Gastrocnemius medialis (tissue), 4 donors: ENCODE measurements around the gene BICD1. TPM values are rescaled to one million over a fixed set of nuclear protein-coding genes. Genes with fewer than 3 reads are reported as not detected.

Experiments
- ATAC-seq, 2 donors: fragments of 150-250 bp; one replicate each; pipeline ENCODE4 v1.9.1; 2016
- DNase-seq, 2 donors: peaks; one replicate each; pipeline ENCODE4 v3.0.0-alpha.2; 2019
- H3K27ac ChIP-seq, 4 donors: fragments of 200-600 bp; sonication (generic); 1 replicate in 1 of 4; 2 replicates in 3 of 4; pipeline ENCODE4 v1.5.1; 2016 to 2018; ENCODE audit warnings: mild to moderate bottlenecking in 2 of 4, moderate library complexity in 1 of 4
- H3K27me3 ChIP-seq, 3 donors: fragments of 200-600 bp; sonication (generic) in 2 of 3; 1 replicate in 1 of 3; 2 replicates in 2 of 3; pipeline versions ENCODE4 v1.5.1 to v1.6.0; 2016 to 2019; ENCODE audit warnings: mild to moderate bottlenecking in 1 of 3, moderate library complexity in 1 of 3
- H3K36me3 ChIP-seq, 2 donors: fragments of 200-600 bp; sonication (generic) in 1 of 2; one replicate each; pipeline ENCODE4 v1.5.1; 2017 to 2018
- H3K4me1 ChIP-seq, 2 donors: fragments of 200-600 bp; sonication (generic) in 1 of 2; one replicate each; pipeline ENCODE4 v1.5.1; 2016 to 2017; ENCODE audit warnings: mild to moderate bottlenecking in 2 of 2
- H3K4me3 ChIP-seq, 4 donors: fragments of 200-600 bp; sonication (generic) in 3 of 4; 1 replicate in 1 of 4; 2 replicates in 3 of 4; pipeline ENCODE4 v1.5.1; 2016 to 2019; ENCODE audit warnings: mild to moderate bottlenecking in 2 of 4
- H3K9me3 ChIP-seq, 3 donors: fragments of 200-600 bp; sonication (generic) in 2 of 3; 1 replicate in 1 of 3; 2 replicates in 2 of 3; pipeline ENCODE4 v1.5.1; 2016 to 2019
- CTCF ChIP-seq, 5 experiments: fragments of 450-650 bp in 3 of 5; fragments of 200-600 bp in 2 of 5; sonication (generic) in 2 of 5; IDR thresholded peaks in 4 of 5; conservative IDR thresholded peaks in 1 of 5; 1 replicate in 4 of 5; 2 replicates in 1 of 5; pipeline ENCODE4 v1.5.1; 2016 to 2019; ENCODE audit warnings: antibody characterized with exemption in 5 of 5, mild to moderate bottlenecking in 3 of 5, moderate library complexity in 3 of 5
- POLR2A ChIP-seq, 2 donors: fragments of 450-650 bp; IDR thresholded peaks; one replicate each; pipeline ENCODE4 v1.6.1; 2017; ENCODE audit warnings: antibody characterized with exemption in 2 of 2, mild to moderate bottlenecking in 2 of 2, moderate library complexity in 2 of 2
- in situ Hi-C, 4 donors: fragments of 200-750 bp; cut with MboI; loops; one replicate each; pipeline versions ENCODE4 v1.15.0 to v1.8.0; 2017; ENCODE audit warnings: low sequenced_read_pairs in 4 of 4
- intact Hi-C: fragments of 100-400 bp; cut with DNase I; formaldehyde crosslinking; loops from one replicate; pipeline ENCODE4 v1.15.1; 2023; ENCODE audit warnings: low total_unique reads
- total RNA-seq, 4 donors: library from RNA; depleted of rRNA; stranded (reverse); fragments of >200 nt; gene quantifications; one replicate each; pipeline versions ENCODE4 v1.1.0 to v1.2.3, GENCODE V29; 2016

The BICD1 gene
- total RNA-seq, 4 donors from 2014 or later: 1.4 to 2.3 (median 2.0) TPM

GRCh38 chr12:32305163-32305562 lies 198.5 kb downstream of the BICD1 start:
- no peak overlapping the region for H3K4me3 ChIP-seq
- H3K36me3 ChIP-seq: no peaks in the 10 kb centered on the region
- intact Hi-C loops (loop anchor here (2.0 kb wide), 1 partner anchor 244 kb away; no protein-coding TSS in a partner anchor), in situ Hi-C loops (loop anchor here (10.0 to 25.0 kb wide), 3 partner anchors 240 to 650 kb away; partner anchors contain the start of gene ETFBKMT (in 3 of the 4))
- H3K4me1 ChIP-seq: no peaks in the 10 kb centered on the region
- DNase-seq (no peak), ATAC-seq (no peak)
- TF ChIP-seq POLR2A (IDR thresholded peaks at IDR 0.05): no peak
- TF ChIP-seq CTCF (IDR thresholded peaks at IDR 0.05 in 4 of 5, conservative IDR thresholded peaks at IDR 0.05 in 1 of 5): no peak
- H3K27ac ChIP-seq: no peak overlapping the region
- H3K9me3 ChIP-seq: no peaks in the 10 kb centered on the region
- no peaks in the 10 kb centered on the region for H3K27me3 ChIP-seq

DNA sequence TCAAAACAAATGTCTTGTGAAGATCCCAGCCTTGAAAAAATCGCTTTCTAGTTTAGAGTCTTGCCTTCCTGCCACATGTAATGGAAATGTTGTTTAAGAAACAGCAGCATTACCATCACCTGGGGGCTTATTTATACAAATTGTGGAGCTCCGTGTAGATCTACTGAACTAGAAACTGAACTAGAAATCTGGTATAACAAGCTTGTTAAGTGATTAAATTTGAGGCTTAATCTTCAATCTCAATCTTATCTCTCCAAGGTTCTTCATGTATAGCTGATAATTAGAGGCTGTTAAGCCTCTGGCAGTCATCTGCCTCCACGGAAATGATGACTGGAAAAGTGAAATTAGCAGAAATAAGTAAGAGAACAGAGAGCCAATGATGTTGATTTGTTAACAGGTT lies 200.7 kb downstream of the BICD1 start:
- no peaks in the 10 kb centered on the region for H3K4me1 ChIP-seq
- no peak for ATAC-seq
- no peaks in the 10 kb centered on the region for H3K9me3 ChIP-seq
- no peak overlapping the region for H3K4me3 ChIP-seq
- TF ChIP-seq CTCF (IDR thresholded peaks at IDR 0.05 in 4 of 5, conservative IDR thresholded peaks at IDR 0.05 in 1 of 5) (no peak), POLR2A (IDR thresholded peaks at IDR 0.05) (no peak)
- no peaks in the 10 kb centered on the region for H3K27me3 ChIP-seq
- intact Hi-C loops (no loop called here), in situ Hi-C loops (loop anchor here (10.0 to 25.0 kb wide), 3 partner anchors 243 to 653 kb away; partner anchors contain the start of gene ETFBKMT (in 3 of the 4))
- no peaks in the 10 kb centered on the region for H3K36me3 ChIP-seq
- H3K27ac ChIP-seq: no peak overlapping the region
- no peak for DNase-seq

GRCh38 chr12:32309811-32310736 lies 203.4 kb downstream of the BICD1 start:
- TF ChIP-seq POLR2A (IDR thresholded peaks at IDR 0.05) (no peak), CTCF (IDR thresholded peaks at IDR 0.05 in 4 of 5, conservative IDR thresholded peaks at IDR 0.05 in 1 of 5) (no peak)
- Histone ChIP-seq H3K4me1 (no peaks in the 10 kb centered on the region), H3K4me3 (no peak overlapping the region), H3K27ac (no peak overlapping the region), H3K9me3 (no peaks in the 10 kb centered on the region), H3K27me3 (no peaks in the 10 kb centered on the region), H3K36me3 (no peaks in the 10 kb centered on the region)
- intact Hi-C loops (loop anchor here (5.0 kb wide), 1 partner anchor 653 kb away; the partner anchor contains the start of gene ETFBKMT), in situ Hi-C loops (loop anchor here (10.0 to 25.0 kb wide), 3 partner anchors 245 to 655 kb away; partner anchors contain the start of gene ETFBKMT (in 4 of the 4))
- ATAC-seq (no peak), DNase-seq (no peak)

DNA sequence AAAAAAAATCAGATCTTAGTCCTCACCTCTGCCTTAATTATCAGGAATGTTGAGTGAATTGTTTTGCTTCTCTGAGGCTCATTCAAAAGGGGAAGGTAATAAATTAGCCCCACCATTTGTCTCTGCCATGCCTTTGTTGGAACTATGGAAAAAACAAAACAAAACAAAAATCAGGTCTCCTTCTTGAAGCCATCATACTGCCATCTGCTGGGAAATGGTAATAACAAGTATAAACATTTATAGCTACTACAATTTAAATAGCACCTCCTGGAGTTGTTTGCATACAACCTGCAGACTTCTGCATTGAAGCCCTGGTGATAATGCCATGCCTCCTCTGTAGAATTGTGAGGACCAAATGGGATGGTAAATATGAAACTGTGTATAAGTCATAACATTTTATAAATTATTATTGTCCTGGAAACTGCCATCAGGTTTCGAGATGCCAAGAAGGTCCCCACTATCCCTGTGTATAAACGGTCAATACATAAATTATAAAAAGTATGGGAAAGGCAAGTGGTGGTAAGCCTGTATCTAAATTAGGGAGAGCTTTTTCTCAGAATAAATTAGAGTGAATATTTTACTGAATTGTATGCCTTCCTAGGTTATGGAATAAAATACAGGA lies 205.5 kb downstream of the BICD1 start:
- no peak overlapping the region for H3K4me3 ChIP-seq
- H3K27me3 ChIP-seq: no peaks in the 10 kb centered on the region
- intact Hi-C loops (loop anchor here (2.0 to 5.0 kb wide), 2 partner anchors 251 to 655 kb away; partner anchors contain the start of gene ETFBKMT), in situ Hi-C loops (loop anchor here in 3 of 4 donors (10.0 to 25.0 kb wide), 2 partner anchors 650 to 657 kb away; partner anchors contain the start of gene ETFBKMT (in 3 of the 3))
- H3K36me3 ChIP-seq: no peaks in the 10 kb centered on the region
- no peaks in the 10 kb centered on the region for H3K4me1 ChIP-seq
- TF ChIP-seq POLR2A (IDR thresholded peaks at IDR 0.05) (no peak), CTCF (IDR thresholded peaks at IDR 0.05 in 4 of 5, conservative IDR thresholded peaks at IDR 0.05 in 1 of 5) (peak; percentile 19 to 54 (median 30))
- no peak overlapping the region for H3K27ac ChIP-seq
- peak in 1 of 2 donors; percentile 39 for ATAC-seq
- no peaks in the 10 kb centered on the region for H3K9me3 ChIP-seq
- DNase-seq: no peak
